Epidermal melanocyte (primary cell): ENCODE results near the gene LRRC8E.
A peak's percentile ranks its signal among the peaks of the same experiment; 100 is the strongest.

Experiments used
- DNase-seq: peaks from one replicate; pipeline ENCODE4 v3.0.0; 2011; ENCODE audit warnings: low spot score; ENCODE audit not compliant: insufficient read length

The LRRC8E gene

DNA sequence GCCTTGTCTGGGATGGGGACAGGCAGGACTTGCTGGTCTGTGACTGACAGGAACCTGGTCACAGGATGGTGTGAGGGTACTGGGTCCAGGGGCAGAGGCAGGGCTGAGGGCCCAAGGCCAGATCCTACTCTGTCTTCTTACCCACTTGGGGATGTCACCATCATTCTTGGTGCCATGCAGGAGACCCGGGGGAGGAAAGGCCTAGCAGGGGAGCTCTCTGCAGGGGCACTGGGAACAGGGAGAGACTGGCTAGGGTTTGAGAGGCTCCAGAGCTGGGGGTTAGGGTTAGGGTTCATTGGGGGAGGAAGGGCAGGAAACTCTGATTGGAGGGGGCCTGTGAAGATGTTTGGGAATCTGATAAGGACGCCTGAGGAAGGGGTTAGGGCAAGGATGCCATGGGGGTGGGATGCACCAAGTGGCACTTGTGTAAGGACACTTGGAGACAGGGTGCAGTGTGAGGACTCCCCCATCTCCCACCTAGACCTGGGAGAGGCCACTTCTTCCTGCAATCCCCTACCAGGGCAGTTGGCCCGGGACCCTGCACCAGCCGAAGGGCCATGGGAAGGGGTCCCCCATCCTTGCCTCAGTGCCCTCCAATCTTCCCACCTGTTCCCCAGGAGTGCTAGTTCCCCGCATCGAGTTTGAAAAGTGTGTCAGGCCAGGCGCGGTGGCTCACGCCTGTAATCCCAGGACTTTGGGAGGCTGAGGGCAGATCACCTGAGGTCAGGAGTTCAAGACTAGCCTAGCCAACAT is 21.0 kb upstream of the LRRC8E start:
- peak; percentile 12 for DNase-seq

DNA sequence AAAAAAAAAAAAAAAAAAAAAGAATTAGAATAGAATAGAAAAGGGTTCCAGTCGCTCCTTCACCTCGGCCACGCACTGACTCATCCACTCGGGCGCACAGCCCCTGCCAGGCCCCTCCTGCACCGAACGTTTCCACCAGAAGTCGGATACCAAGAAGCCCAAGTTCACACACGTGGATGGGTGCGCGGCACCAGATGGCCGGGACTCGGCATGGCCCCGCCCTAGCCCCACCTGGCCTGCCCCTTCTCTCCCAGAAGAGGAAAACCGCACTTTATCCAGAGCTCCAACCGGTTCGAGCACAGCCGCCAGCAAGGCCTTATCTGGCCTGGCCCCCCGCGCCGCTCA is 20.0 kb upstream of the LRRC8E start:
- DNase-seq, result no peak

GRCh38 chr19:7868671-7869452 is 19.4 kb upstream of the LRRC8E start:
- DNase-seq, result peak; percentile 82

GRCh38 chr19:7869453-7869909 is 18.8 kb upstream of the LRRC8E start:
- DNase-seq, result no peak

GRCh38 chr19:7869910-7870511 is 18.3 kb upstream of the LRRC8E start:
- DNase-seq, result no peak

DNA sequence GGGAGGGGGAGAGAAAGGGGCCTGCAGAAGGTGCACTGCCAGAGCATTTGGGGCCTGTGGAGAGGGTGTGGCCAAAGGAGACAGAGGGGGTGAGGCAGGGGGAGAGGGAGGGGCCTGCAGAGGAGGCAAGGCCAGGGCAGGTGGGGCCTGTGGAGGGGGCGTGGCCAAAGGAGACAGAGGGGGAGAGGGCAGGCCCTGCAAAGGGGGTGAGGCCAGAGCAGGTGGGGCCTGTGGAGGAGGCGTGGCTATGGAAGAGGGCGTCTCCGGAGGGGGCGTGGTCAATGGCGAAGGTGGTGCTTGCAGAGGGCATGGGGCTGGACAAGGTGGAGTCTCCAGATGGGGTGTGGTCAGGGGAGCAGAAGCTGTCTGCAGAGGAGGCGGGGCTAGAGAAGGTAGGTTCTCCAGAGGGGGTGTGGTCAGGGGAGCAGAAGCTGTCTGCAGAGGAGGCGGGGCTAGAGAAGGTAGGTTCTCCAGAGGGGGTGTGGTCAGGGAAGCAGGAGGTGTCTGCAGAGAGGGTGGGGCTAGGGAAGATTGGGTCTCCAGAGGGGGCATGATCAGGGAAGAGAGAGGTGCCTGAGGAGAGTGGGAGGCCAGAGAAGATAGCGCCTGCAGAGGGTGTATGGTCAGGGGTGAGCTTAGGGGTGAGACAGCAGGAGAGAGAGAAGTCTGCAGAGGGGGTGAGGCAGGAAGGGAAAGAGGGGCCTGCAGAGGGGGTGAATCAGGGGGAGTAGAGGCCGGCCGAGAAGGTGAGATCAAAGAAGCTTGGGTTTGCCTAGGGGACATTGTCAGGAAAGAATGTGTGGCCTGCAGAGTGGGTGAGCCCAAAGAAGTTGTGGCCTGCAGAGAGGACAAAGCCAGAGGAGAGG is 17.5 kb upstream of the LRRC8E start:
- no peak for DNase-seq

DNA sequence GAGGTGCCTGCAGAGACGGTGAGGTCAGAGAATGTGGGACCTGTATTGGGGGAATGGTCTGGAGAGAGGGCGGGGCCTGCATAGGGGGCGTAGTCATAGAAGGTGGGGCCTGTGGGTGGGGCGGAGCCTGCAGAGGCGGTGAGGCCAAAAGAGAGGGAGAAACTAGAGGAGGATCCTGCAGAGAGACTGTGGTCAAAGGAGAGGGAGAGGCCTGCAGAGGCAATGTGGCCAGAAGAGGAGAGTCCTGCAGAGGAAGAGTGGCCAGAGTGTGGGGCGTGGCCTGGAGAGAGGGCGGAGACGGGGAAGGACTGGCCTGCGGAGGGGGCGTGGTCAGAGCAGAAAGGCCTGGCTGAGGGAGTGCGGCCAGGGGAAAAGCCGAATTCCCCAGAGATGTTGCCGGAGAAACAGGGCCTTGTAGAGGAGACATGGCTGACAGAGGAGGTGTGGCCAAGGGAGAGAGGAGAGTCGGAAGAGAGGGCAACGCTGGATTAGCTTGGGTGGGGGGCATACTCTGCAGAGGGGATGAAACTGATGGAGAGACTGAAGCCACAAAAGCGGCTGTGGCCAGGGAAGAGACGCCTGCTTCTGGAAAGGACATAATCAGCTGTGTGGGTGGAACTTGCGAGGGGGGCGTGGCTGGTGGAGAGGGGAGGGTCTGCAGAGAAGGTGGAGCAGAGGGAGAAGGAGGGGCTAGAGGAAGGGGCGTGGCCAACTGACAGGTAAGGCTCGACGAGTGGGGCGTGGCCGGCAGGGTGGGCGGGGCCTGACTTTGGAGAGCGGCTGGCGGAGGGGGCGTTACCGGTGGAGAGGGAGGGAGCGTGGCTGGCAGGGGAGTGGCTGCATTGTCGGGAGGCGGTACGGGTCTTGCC is 16.6 kb upstream of the LRRC8E start:
- peak; percentile 77 for DNase-seq

DNA sequence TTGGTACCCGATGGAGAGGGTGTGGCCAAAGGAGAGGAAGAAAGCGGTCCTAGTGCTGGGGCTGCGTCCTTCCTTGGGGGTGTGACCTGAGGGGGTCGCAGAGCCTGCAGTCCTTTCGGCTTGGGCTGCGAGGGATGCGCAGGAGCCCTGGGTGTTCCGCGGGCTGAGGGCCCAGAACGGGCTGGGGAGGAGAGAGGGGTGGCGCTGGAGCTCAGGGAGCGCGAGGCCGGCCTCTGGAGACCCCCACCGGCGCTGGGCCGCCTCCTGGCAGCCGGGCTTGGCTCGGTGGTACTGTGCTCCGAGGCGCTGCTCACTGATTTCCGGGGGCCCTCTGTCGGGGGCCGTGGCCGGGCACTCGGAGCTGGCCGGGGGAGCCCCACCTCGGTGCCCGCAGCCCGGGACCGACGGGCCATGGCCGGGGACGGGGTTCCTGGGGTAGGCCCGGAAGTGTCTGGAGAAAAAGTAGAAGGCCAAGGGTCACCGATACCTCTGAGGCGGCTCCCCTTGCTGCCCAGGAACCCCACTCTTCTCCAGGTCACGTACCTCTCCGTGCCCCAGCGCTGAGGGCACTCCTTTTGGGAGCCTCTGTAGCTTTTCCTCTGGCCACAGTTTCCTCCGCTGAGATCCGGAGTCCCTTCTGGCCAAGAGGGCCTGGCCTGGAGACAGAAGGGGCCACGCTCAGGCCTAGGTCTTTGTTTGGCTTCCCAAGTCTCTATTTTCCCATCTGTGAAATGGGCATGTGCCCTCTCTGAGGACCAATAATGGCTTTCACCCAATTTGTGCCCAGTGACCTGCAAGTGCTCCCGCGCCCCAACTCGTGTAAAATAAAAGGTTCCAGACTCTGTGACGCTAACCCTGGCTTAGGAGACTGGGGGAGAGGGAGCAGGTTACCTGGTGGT is 15.8 kb upstream of the LRRC8E start:
- DNase-seq, result no peak

- no peak for DNase-seq
These were observed 14.8 kb upstream of the LRRC8E start for GRCh38 chr19:7873304-7874075.

- DNase-seq, result peak; percentile 5
These were observed 14.0 kb upstream of the LRRC8E start, which contains the start of gene PRR36 for GRCh38 chr19:7874076-7874896. PRR36 (minus strand) TSS chr19:7874390; CDS start chr19:7873689, 701 bp downstream.

GRCh38 chr19:7874897-7875273 is 13.4 kb upstream of the LRRC8E start:
- no peak for DNase-seq

DNA sequence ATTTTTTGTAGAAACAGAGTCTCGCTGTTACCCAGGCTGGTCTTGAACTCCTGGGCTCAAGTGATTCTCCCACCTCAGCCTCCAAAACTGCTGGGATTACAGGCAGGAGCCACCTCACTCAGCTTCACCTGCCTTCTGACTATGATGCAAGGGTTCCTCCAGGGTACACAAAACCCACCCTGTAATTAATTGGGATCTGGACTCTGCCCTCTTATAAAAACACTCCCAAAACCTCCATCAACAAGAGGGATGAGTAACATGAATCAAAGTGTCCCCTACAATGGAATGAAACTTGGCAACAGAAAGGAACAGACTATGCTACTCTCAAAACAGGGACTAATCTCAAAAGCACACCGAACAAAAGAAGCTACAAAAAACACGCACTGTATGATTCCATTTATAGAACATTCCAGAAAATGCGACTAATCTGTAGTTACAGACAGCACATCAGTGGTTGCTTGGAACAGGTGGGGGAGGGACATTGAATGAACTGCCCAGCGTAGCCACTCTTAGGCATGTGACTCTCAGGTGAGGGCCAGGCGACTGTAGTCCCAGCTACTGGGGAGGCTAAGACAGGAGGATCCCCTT is 11.0 kb upstream of the LRRC8E start:
- DNase-seq, result no peak

GRCh38 chr19:7879111-7879807 is 9.1 kb upstream of the LRRC8E start:
- no peak for DNase-seq

- no peak for DNase-seq
These were observed 8.5 kb upstream of the LRRC8E start for GRCh38 chr19:7879836-7880235.

DNA sequence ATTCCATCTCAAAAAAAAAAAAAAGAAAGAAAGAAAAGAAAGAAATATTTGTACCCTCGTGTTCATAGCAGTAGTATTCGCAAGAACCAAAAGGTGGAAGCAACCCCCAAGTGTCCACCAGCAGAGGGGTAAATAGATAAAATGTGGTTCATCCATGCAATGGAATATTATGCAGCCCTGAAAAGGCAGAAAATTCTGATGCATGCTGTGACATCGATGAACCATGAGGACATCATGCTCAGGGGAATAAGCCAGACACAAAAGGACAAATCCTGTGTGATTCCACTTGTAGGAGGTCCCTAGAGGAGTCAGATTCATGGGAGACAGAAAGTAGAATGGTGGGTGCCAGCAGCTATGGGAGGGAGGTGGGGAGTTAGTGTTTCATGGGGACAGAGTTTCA is 6.4 kb upstream of the LRRC8E start:
- no peak for DNase-seq

GRCh38 chr19:7883105-7883504 is 5.2 kb upstream of the LRRC8E start:
- DNase-seq, result no peak
